HepG2 (cell line): ENCODE measurements around the gene MATN1. TPM values are rescaled to one million over a fixed set of nuclear protein-coding genes. Genes with fewer than 3 reads are reported as not detected.

Experiments
- DNMT3B ChIP-seq: conservative IDR thresholded peaks from 2 replicates; pipeline ENCODE4 v1.6.1; 2016; ENCODE audit warnings: missing biosample characterization, control low read depth
- FOXO1 ChIP-seq: sonication (generic); formaldehyde crosslinking; IDR thresholded peaks from 2 replicates; pipeline ENCODE4 v1.4.0; 2020; ENCODE audit warnings: missing genetic modification reagents
- ISL2 ChIP-seq: sonication (generic); formaldehyde crosslinking; IDR thresholded peaks from 2 replicates; pipeline ENCODE4 v1.5.0; 2020; ENCODE audit warnings: missing genetic modification reagents
- KLF16 ChIP-seq, 2 experiments: sonication (generic) in 1 of 2; formaldehyde crosslinking in 1 of 2; IDR thresholded peaks; 2 replicates each; pipeline versions ENCODE4 v1.6.1 to v1.8.0; 2016 to 2023; ENCODE audit warnings: missing genetic modification reagents in 2 of 2, missing compliant biosample characterization in 1 of 2
- NCOR1 ChIP-seq: fragments of 200-600 bp; sonication (generic); IDR thresholded peaks from 2 replicates; pipeline ENCODE4 v1.7.0; 2017; ENCODE audit warnings: antibody characterized with exemption, low read length, borderline replicate concordance
- PAX8 ChIP-seq: sonication (generic); formaldehyde crosslinking; IDR thresholded peaks from 2 replicates; pipeline ENCODE4 v1.8.0; 2022; ENCODE audit warnings: mild to moderate bottlenecking, missing genetic modification reagents, borderline replicate concordance
- RARG ChIP-seq: sonication (generic); formaldehyde crosslinking; IDR thresholded peaks from 2 replicates; pipeline ENCODE4 v1.4.0; 2020; ENCODE audit warnings: low read depth, mild to moderate bottlenecking, missing genetic modification reagents
- SCMH1 ChIP-seq: sonication (generic); formaldehyde crosslinking; IDR thresholded peaks from 2 replicates; pipeline ENCODE4 v1.9.0; 2021; ENCODE audit warnings: missing genetic modification reagents, mild to moderate bottlenecking, borderline replicate concordance
- SIX4 ChIP-seq: sonication (generic); formaldehyde crosslinking; IDR thresholded peaks from 2 replicates; pipeline ENCODE4 v1.4.0; 2020; ENCODE audit warnings: missing genetic modification reagents
- STAT5B ChIP-seq: sonication (generic); formaldehyde crosslinking; IDR thresholded peaks from 2 replicates; pipeline ENCODE4 v1.4.0; 2020; ENCODE audit warnings: missing genetic modification reagents
- ZBTB8A ChIP-seq: sonication (generic); formaldehyde crosslinking; IDR thresholded peaks from 2 replicates; pipeline ENCODE4 v1.4.0; 2020; ENCODE audit warnings: mild to moderate bottlenecking, low read depth, missing genetic modification reagents, borderline replicate concordance
- ZC3H13 ChIP-seq: sonication (generic); formaldehyde crosslinking; IDR thresholded peaks from 2 replicates; pipeline ENCODE4 v1.8.1; 2023; ENCODE audit warnings: mild to moderate bottlenecking, missing genetic modification reagents, moderate library complexity
- ZFP37 ChIP-seq: sonication (generic); formaldehyde crosslinking; IDR thresholded peaks from 2 replicates; pipeline ENCODE4 v1.4.0; 2020; ENCODE audit warnings: missing genetic modification reagents, borderline replicate concordance
- ZNF335 ChIP-seq: sonication (generic); formaldehyde crosslinking; IDR thresholded peaks from 2 replicates; pipeline ENCODE4 v1.4.0; 2020; ENCODE audit warnings: missing genetic modification reagents
- ZNF558 ChIP-seq: sonication (generic); formaldehyde crosslinking; IDR thresholded peaks from 2 replicates; pipeline ENCODE4 v1.9.0; 2022; ENCODE audit warnings: mild to moderate bottlenecking, missing genetic modification reagents, borderline replicate concordance
- ZNF569 ChIP-seq: sonication (generic); formaldehyde crosslinking; IDR thresholded peaks from 2 replicates; pipeline ENCODE4 v1.5.0; 2020; ENCODE audit warnings: mild to moderate bottlenecking, missing genetic modification reagents, moderate library complexity, borderline replicate concordance
- ZNF615 ChIP-seq: sonication (generic); formaldehyde crosslinking; IDR thresholded peaks from 2 replicates; pipeline ENCODE4 v1.5.0; 2020; ENCODE audit warnings: mild to moderate bottlenecking, missing genetic modification reagents, borderline replicate concordance
- ZNF687 ChIP-seq: sonication (generic); formaldehyde crosslinking; IDR thresholded peaks from 2 replicates; pipeline ENCODE4 v1.5.1; 2020; ENCODE audit warnings: mild to moderate bottlenecking, missing genetic modification reagents, moderate library complexity
- ZNF720 ChIP-seq: sonication (generic); formaldehyde crosslinking; IDR thresholded peaks from 2 replicates; pipeline ENCODE4 v1.4.0; 2020; ENCODE audit warnings: missing genetic modification reagents
- ZNF773 ChIP-seq: sonication (generic); formaldehyde crosslinking; IDR thresholded peaks from 2 replicates; pipeline ENCODE4 v1.4.0; 2020; ENCODE audit warnings: missing genetic modification reagents, borderline replicate concordance
- polyA plus RNA-seq, 8 experiments: library from polyadenylated mRNA; depleted of rRNA in 3 of 8; stranded (reverse) in 7 of 8; unstranded in 1 of 8; fragments of >200 nt; fragmentation: Illumina TruSeq in 4 of 8; extraction: Trizol in 4 of 8; gene quantifications; 2 replicates each; pipeline versions ENCODE4 v1.2.1 to v1.2.3, GENCODE V29; 2011 to 2016; ENCODE audit warnings: low read depth in 4 of 8, missing spikeins in 1 of 8, mixed read lengths in 1 of 8; ENCODE audit not compliant: insufficient read depth in 1 of 8
- total RNA-seq, 5 experiments: library from RNA; depleted of rRNA; stranded (reverse); fragments of >200 nt; fragmentation: Illumina TruSeq; extraction: Trizol; gene quantifications; 2 replicates each; pipeline ENCODE4 v1.2.3, GENCODE V29; 2016; ENCODE audit warnings: low read depth in 1 of 5
- TF ChIP-seq, protein P1 (sequence below): sonication (generic); formaldehyde crosslinking; IDR thresholded peaks from 2 replicates; pipeline ENCODE4 v1.4.0; 2020; ENCODE audit warnings: missing genetic modification reagents
- TF ChIP-seq, protein P2 (sequence below): sonication (generic); formaldehyde crosslinking; IDR thresholded peaks from 2 replicates; pipeline ENCODE4 v1.8.0; 2022; ENCODE audit warnings: missing genetic modification reagents, mild to moderate bottlenecking, inconsistent platforms, borderline replicate concordance

The MATN1 gene
- total and polyA plus RNA-seq, 2 of the 13 experiments (the other 11 are each of a cell fraction or from before 2014, with no cell fraction given), result 0.04 to 0.05 TPM

- TF ChIP-seq STAT5B (peak; percentile 56; the same call in 1 of the 2 replicates), DNMT3B (peak; percentile 74; the same call in 1 of the 2 replicates), SCMH1 (no peak), SIX4 (CRISPR knock-in tag) (no peak), ZFP37 (CRISPR knock-in tag) (peak; percentile 61; the same call in 1 of the 2 replicates), ZBTB8A (CRISPR knock-in tag) (peak; percentile 43; the same call in 1 of the 2 replicates), ZNF569 (CRISPR knock-in tag) (no peak), PAX8 (CRISPR knock-in tag) (peak; percentile 94; the same call in 1 of the 2 replicates), ZNF558 (CRISPR knock-in tag) (peak; percentile 88; the same call in 1 of the 2 replicates), ISL2 (CRISPR knock-in tag) (no peak), FOXO1 (peak; percentile 55; the same call in 1 of the 2 replicates), ZNF773 (peak; percentile 95), ZNF615 (CRISPR knock-in tag) (0 out of 2 replicates have a peak, but pooled peaks have one; percentile 43), NCOR1 (no peak), ZNF720 (CRISPR knock-in tag) (no peak), ZNF335 (CRISPR knock-in tag) (0 out of 2 replicates have a peak, but pooled peaks have one; percentile 30), RARG (CRISPR knock-in tag) (peak; percentile 58; the same call in 1 of the 2 replicates), ZC3H13 (CRISPR knock-in tag) (0 out of 2 replicates have a peak, but pooled peaks have one; percentile 38), ZNF687 (CRISPR knock-in tag) (peak; percentile 99), KLF16 (CRISPR knock-in tag; IDR thresholded peaks at IDR 0.05) (no peak)
- TF ChIP-seq, protein P1, sequence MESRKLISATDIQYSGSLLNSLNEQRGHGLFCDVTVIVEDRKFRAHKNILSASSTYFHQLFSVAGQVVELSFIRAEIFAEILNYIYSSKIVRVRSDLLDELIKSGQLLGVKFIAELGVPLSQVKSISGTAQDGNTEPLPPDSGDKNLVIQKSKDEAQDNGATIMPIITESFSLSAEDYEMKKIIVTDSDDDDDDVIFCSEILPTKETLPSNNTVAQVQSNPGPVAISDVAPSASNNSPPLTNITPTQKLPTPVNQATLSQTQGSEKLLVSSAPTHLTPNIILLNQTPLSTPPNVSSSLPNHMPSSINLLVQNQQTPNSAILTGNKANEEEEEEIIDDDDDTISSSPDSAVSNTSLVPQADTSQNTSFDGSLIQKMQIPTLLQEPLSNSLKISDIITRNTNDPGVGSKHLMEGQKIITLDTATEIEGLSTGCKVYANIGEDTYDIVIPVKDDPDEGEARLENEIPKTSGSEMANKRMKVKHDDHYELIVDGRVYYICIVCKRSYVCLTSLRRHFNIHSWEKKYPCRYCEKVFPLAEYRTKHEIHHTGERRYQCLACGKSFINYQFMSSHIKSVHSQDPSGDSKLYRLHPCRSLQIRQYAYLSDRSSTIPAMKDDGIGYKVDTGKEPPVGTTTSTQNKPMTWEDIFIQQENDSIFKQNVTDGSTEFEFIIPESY (CRISPR knock-in tag), result no peak
- TF ChIP-seq, protein P2, sequence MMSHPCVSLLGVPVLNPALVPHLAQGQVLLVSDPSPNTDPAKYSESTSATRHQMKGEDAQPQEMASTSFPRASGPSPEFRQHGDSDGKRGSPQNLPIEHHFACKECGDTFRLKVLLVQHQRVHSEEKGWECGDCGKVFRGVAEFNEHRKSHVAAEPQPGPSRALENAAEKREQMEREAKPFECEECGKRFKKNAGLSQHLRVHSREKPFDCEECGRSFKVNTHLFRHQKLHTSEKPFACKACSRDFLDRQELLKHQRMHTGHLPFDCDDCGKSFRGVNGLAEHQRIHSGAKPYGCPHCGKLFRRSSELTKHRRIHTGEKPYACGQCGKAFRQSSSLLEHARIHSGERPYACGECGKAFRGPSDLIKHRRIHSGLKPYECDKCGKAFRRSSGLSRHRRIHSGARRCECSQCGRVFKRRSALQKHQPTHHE (CRISPR knock-in tag), result peak; percentile 32; the same call in 1 of the 2 replicates
Measured at GRCh38 chr1:30718636-30719405, 4.6 kb downstream of the MATN1 start (continued).
